IMR-90 (cell line): ENCODE data around the gene DNMT3A.

ENCODE experiments used
- BHLHE40 ChIP-seq: fragments of 150-350 bp; IDR thresholded peaks from 2 replicates; pipeline ENCODE4 v1.6.1; 2016; ENCODE audit warnings: mild to moderate bottlenecking, low read depth, low read length
- CTCF ChIP-seq: conservative IDR thresholded peaks from 2 replicates; pipeline ENCODE4 v1.5.1; 2012; ENCODE audit warnings: mild to moderate bottlenecking, low read depth, low read length, improper control_type of control experiment
- MAFK ChIP-seq: IDR thresholded peaks from 2 replicates; pipeline ENCODE4 v1.6.1; 2012; ENCODE audit warnings: low read depth, low read length, improper control_type of control experiment
- MXI1 ChIP-seq: IDR thresholded peaks from 2 replicates; pipeline ENCODE4 v1.6.1; 2012; ENCODE audit warnings: low read depth, mild to moderate bottlenecking, low read length, moderate library complexity, borderline replicate concordance
- NFE2L2 ChIP-seq: fragments of 150-350 bp; IDR thresholded peaks from 2 replicates; pipeline ENCODE4 v1.6.1; 2016; ENCODE audit warnings: low read depth, mild to moderate bottlenecking, low read length
- POLR2A ChIP-seq: IDR thresholded peaks from 2 replicates; pipeline ENCODE4 v1.6.1; 2012; ENCODE audit warnings: mild to moderate bottlenecking, low read depth, low read length
- RAD21 ChIP-seq: IDR thresholded peaks from 2 replicates; pipeline ENCODE4 v1.6.1; 2012; ENCODE audit warnings: low read length, improper control_type of control experiment
- RCOR1 ChIP-seq: IDR thresholded peaks from 2 replicates; pipeline ENCODE4 v1.6.1; 2012; ENCODE audit warnings: mild to moderate bottlenecking, low read length, improper control_type of control experiment; ENCODE audit not compliant: insufficient replicate concordance
- TF ChIP-seq, protein P1 (sequence below): fragments of 150-350 bp; IDR thresholded peaks from 2 replicates; pipeline ENCODE4 v1.6.1; 2017; ENCODE audit warnings: mild to moderate bottlenecking, antibody characterized with exemption, low read length, low read depth
- TF ChIP-seq, protein P2 (sequence below): fragments of 150-350 bp; IDR thresholded peaks from 2 replicates; pipeline ENCODE4 v1.6.1; 2016; ENCODE audit warnings: low read depth, mild to moderate bottlenecking, low read length, moderate library complexity, borderline replicate concordance

DNA sequence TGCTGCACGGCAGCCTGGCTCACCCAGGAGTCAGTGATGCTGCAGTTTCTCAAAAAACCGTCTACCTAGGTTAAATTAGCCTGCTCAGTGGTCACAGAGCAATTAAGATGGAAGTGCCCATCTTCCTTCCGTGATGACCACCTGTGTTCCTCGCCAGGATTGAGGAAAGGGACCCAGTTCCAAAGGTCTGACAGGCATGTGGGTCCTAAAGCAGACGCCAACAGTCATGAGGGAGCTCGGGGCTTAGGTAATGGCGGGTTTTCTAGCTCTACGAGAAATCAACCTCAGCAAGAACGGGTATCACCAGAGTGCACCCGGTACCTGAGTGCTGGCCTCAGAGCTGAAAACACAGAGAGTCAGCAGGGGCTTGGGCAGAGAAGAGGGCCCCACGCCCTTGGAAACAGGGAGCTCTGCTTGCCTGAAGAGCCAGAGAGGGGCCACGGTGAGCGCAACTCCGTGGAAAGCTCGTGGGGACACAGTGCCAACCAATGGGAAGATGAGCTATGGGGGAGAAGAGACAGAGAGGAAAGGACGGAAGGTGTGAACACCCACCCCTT lies 34.3 kb upstream of the DNMT3A start:
- TF ChIP-seq CTCF: no peak
- TF ChIP-seq NFE2L2: no peak
- no peak for TF ChIP-seq BHLHE40
- no peak for TF ChIP-seq POLR2A
- no peak for TF ChIP-seq MXI1
- no peak for TF ChIP-seq RAD21
- TF ChIP-seq, protein P1, sequence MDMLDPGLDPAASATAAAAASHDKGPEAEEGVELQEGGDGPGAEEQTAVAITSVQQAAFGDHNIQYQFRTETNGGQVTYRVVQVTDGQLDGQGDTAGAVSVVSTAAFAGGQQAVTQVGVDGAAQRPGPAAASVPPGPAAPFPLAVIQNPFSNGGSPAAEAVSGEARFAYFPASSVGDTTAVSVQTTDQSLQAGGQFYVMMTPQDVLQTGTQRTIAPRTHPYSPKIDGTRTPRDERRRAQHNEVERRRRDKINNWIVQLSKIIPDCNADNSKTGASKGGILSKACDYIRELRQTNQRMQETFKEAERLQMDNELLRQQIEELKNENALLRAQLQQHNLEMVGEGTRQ: no peak
- no peak for TF ChIP-seq MAFK
- no peak for TF ChIP-seq RCOR1
- TF ChIP-seq, protein P2, sequence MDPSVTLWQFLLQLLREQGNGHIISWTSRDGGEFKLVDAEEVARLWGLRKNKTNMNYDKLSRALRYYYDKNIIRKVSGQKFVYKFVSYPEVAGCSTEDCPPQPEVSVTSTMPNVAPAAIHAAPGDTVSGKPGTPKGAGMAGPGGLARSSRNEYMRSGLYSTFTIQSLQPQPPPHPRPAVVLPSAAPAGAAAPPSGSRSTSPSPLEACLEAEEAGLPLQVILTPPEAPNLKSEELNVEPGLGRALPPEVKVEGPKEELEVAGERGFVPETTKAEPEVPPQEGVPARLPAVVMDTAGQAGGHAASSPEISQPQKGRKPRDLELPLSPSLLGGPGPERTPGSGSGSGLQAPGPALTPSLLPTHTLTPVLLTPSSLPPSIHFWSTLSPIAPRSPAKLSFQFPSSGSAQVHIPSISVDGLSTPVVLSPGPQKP: no peak
